Measurements from ENCODE around the gene SHISA9.
"Not testable (repeated sequence)": the region's sequence is repeated elsewhere in the genome, so short reads cannot be mapped to it uniquely, and the experiment has no call there.

SHISA9 gene

GRCh38 chr16:12901597-12902461, at the start of gene SHISA9:
TSS of gene SHISA9 (plus strand) at chr16:12901598.
- DNase-seq = no peak

- no peak for DNase-seq
These were observed 47.4 kb upstream of the SHISA9 start for GRCh38 chr16:12853972-12854371.

GRCh38 chr16:12857435-12857834, 44.0 kb upstream of the SHISA9 start:
- not testable (repeated sequence) for DNase-seq

GRCh38 chr16:12862327-12862726, 39.1 kb upstream of the SHISA9 start:
- DNase-seq = no peak

GRCh38 chr16:12862941-12863340, 38.5 kb upstream of the SHISA9 start:
- no peak for DNase-seq

- no peak for DNase-seq
These were observed 34.3 kb upstream of the SHISA9 start for GRCh38 chr16:12866981-12867551.

- no peak for DNase-seq
These were observed 33.2 kb upstream of the SHISA9 start for GRCh38 chr16:12868169-12868568.

GRCh38 chr16:12868788-12869187, 32.6 kb upstream of the SHISA9 start:
- no peak for DNase-seq

GRCh38 chr16:12869698-12870427, 31.5 kb upstream of the SHISA9 start:
- DNase-seq = no peak

- DNase-seq = no peak
These were observed 29.6 kb upstream of the SHISA9 start for GRCh38 chr16:12871784-12872183.

- no peak for DNase-seq
These were observed 27.2 kb upstream of the SHISA9 start for GRCh38 chr16:12874186-12874585.

GRCh38 chr16:12876778-12877177, 24.6 kb upstream of the SHISA9 start:
- no peak for DNase-seq

GRCh38 chr16:12878973-12879372, 22.4 kb upstream of the SHISA9 start:
- no peak for DNase-seq

GRCh38 chr16:12879812-12880211, 21.6 kb upstream of the SHISA9 start:
- no peak for DNase-seq

GRCh38 chr16:12881182-12881581, 20.2 kb upstream of the SHISA9 start:
- no peak for DNase-seq

GRCh38 chr16:12881740-12882139, 19.7 kb upstream of the SHISA9 start:
- no peak for DNase-seq

GRCh38 chr16:12885742-12886141, 15.7 kb upstream of the SHISA9 start:
- no peak for DNase-seq

GRCh38 chr16:12891836-12892235, 9.6 kb upstream of the SHISA9 start:
- DNase-seq = no peak

GRCh38 chr16:12893050-12893750, 8.2 kb upstream of the SHISA9 start:
- DNase-seq = no peak

GRCh38 chr16:12896562-12896961, 4.8 kb upstream of the SHISA9 start:
- no peak for DNase-seq

GRCh38 chr16:12898551-12898950, 2.8 kb upstream of the SHISA9 start:
- DNase-seq = no peak

- no peak for DNase-seq
These were observed 1.8 kb upstream of the SHISA9 start for GRCh38 chr16:12899529-12900143.

- no peak for DNase-seq
These were observed 1.2 kb upstream of the SHISA9 start for GRCh38 chr16:12900156-12900555.
